Stimulated activated CD4-positive, alpha-beta T cell treated with anti-CD3 and anti-CD28 coated beads, Interleukin-4, amount 100 ng/mL, for 1 hour (primary cell): ENCODE results near the gene TDP1.
A peak's percentile ranks its signal among the peaks of the same experiment; 100 is the strongest.

Experiments
- DNase-seq: peaks from one replicate; pipeline ENCODE4 v3.0.0-alpha.2; 2020

Gene TDP1

GRCh38 chr14:89947344-89947743 is 8.4 kb upstream of the TDP1 start:
- DNase-seq, result no peak

GRCh38 chr14:89952576-89952975 is 3.2 kb upstream of the TDP1 start:
- no peak for DNase-seq

GRCh38 chr14:89953602-89954001 is 2.1 kb upstream of the TDP1 start:
- DNase-seq, result no peak

- peak; percentile 92 for DNase-seq
These were observed 1.4 kb upstream of the TDP1 start, which contains the start of gene EFCAB11 for GRCh38 chr14:89954070-89955021. Gene EFCAB11 (minus strand): TSS chr14:89954730. CDS start chr14:89954660, 70 bp downstream.

GRCh38 chr14:89955022-89955744 is 544 bp upstream of the TDP1 start:
- no peak for DNase-seq

- DNase-seq, result no peak
These were observed 908 bp downstream of the TDP1 start for GRCh38 chr14:89956661-89957009.

GRCh38 chr14:89957376-89957775 is 1.6 kb downstream of the TDP1 start:
- DNase-seq, result no peak

GRCh38 chr14:89957791-89958190 is 2.1 kb downstream of the TDP1 start:
- DNase-seq, result no peak

GRCh38 chr14:89958966-89959365 is 3.2 kb downstream of the TDP1 start:
- no peak for DNase-seq

- no peak for DNase-seq
These were observed 4.2 kb downstream of the TDP1 start for GRCh38 chr14:89959853-89960445.

GRCh38 chr14:89960914-89961313 is 5.2 kb downstream of the TDP1 start:
- DNase-seq, result no peak

- DNase-seq, result no peak
These were observed 7.7 kb downstream of the TDP1 start for GRCh38 chr14:89963288-89963978.

GRCh38 chr14:89965839-89966238 is 10.1 kb downstream of the TDP1 start:
- no peak for DNase-seq

GRCh38 chr14:89973234-89973823 is 17.6 kb downstream of the TDP1 start:
- peak; percentile 42 for DNase-seq

- DNase-seq, result no peak
These were observed 21.9 kb downstream of the TDP1 start for GRCh38 chr14:89977668-89978067.

- no peak for DNase-seq
These were observed 22.9 kb downstream of the TDP1 start for GRCh38 chr14:89978656-89979055.

- no peak for DNase-seq
These were observed 27.6 kb downstream of the TDP1 start for GRCh38 chr14:89983375-89983774.

GRCh38 chr14:89986462-89987160 is 30.9 kb downstream of the TDP1 start:
- no peak for DNase-seq

- DNase-seq, result no peak
These were observed 31.4 kb downstream of the TDP1 start for GRCh38 chr14:89987161-89987475.

GRCh38 chr14:89988787-89989186 is 33.1 kb downstream of the TDP1 start:
- DNase-seq, result no peak

GRCh38 chr14:89990218-89990617 is 34.5 kb downstream of the TDP1 start:
- DNase-seq, result no peak

GRCh38 chr14:89990623-89991275 is 35.0 kb downstream of the TDP1 start:
- no peak for DNase-seq
